GOT3 (cell line): ENCODE measurements around the gene SLU7.
"Not testable (repeated sequence)": the region's sequence is repeated elsewhere in the genome, so short reads cannot be mapped to it uniquely, and the experiment has no call there.

Experiments used
- DNase-seq: peaks from one replicate; lab custom pipeline; 2025; ENCODE audit warnings: mixed read lengths; lab: John Stamatoyannopoulos, UW

The SLU7 gene

DNA sequence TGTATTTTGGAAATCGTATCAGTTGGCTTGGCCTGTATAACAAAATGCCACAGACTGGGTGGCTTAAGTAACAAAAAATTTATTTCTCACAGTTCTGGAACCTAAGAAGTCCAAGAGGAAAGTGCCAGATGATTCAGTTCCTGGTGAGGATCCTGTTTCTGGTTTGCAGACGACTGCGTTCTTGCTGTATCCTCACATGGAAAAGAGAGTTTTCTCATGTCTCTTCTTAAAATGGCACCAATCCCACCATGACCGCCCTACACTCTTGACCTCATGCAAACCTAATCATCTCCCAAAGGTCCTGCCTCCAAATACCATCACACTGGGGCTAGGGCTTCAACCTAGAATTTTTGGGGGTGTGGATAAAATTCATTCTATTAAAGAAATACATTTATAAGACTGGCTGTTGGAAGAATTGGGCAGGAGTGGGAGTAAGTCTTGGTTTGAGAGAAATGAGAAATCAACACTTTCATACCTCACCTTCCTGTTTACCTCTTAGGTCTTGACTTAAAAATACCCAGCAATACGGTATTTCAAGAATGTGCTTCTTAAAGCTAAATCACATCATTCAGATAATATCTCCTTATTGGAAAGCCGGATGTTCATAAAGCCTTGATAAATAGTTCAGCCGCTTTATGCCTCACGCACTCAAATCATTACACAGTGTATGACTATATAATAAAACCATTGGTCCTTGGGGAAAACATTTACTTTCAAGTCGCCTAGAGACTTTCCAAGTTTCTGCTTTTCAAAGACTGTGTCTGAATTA, 31.5 kb upstream of the SLU7 start:
- no peak for DNase-seq

DNA sequence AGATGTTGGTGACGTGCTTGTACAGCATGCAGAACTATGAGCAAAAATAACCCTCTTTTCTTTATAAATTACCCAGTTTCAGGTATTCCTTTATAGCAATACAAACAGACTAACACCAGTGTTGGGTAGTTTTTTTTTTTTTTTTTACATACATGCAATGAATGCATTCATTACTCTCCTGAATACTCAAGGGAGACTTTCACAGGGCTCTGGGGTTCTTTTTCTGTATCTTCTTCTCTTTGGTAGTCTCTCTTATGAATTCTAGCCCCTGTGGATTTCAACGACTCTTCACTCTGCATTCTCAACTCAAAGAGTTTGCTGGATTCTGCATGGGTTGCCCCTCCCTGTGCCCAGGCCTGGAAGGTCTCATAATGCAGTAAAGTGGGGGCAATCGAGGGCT, 30.6 kb upstream of the SLU7 start:
- no peak for DNase-seq

DNA sequence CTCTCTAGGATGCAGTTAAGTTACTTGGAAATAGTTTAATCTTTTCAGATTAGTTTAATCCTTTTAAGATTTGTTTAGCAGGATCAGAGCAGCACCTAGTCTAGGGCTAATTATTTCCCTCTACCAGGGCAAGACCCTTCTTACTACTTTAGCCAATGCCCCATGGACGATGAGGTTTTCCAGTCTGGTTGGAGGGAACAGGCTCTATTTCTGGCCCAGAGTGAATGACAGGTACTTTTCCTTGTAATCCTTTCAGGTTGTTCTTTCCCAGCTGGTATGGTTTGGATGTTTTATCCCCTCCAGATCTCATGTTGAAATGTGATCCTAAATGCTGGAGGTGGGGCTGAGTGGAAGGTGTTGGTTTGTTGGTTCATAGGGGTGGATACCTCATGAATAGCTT, 30.0 kb upstream of the SLU7 start:
- DNase-seq = no peak

DNA sequence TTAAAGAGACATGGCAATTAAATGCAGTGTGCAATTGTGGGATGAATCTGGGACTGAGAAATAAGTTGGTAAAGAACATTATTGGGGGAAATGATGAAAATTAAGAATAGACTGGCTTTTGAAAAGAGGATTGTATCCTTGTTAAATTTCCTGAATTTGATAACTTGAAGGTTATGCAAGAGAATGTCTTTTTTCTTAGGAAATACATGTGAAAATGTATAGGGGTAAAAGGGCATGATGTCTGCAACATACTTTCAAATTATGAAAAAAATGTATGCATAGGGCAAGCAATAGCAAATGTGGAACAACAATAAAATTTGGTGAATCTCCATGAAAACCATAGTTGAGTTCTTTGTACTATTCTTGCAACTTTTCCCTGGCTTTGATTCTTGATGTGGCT, 26.9 kb upstream of the SLU7 start:
- no peak for DNase-seq

DNA sequence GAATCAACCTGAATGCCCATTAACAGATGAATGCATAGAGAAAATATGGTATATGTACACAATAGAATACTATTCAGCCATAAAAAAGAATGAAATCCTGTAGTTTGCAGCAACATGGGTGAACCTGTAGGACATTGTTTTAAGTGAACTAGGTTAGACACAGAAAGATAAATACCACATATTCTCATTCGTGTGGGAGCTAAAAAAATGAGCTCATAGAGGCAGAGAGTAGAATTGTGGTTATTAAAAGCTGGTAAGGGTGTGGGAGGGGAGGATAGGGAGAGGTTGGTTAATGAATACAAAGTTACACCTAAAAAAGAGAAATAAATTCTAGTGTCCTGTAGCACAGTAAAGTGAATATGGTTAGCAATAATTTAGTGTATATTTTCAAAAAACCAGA, 26.3 kb upstream of the SLU7 start:
- no peak for DNase-seq

DNA sequence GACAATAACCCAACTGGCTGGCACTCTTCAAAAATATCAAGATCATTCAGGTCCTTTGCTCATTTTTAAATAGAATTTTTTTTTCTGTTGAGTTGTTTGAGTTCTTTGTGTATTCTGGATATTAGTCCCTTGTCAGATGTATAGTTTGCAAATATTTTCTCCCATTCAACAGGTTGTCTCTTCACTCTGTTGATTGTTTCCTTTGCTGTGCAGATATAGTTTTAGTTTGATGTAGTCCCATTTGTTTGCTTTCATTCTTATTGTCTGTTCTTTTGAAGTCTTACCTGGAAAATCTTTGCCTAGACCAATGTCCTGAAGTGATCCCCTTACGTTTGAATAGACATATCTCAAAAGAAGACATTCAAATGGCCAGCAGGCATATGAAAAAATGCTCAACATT, 25.5 kb upstream of the SLU7 start:
- DNase-seq = no peak

DNA sequence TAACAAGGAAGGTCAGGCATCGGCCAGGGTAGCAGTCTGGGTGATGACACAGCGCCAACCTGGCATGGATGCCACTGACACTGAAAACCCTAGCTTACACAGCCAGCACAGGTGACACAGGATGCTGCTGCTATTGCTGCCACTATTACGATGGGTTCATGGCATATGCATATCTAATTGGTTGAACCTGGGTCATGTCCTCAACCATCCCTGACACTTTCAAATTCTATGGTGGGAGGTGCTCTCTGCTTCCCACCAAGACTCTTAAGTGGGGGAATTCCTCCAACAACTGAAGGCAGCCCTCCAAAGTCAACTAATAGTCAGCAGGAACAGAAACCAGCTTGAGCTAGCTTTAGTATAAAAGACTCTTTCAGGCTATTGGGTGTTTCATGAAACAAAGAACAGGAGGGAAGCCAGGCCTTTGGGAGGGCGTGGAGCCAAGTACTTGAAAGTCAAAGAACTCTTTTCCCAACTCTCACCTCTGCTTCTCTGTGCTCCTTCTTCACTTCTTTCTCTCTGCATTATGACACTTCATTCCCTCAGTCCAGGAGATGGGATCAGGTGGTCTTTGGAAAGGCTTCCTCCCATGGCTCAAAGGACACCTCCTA, 24.0 kb upstream of the SLU7 start:
- no peak for DNase-seq

DNA sequence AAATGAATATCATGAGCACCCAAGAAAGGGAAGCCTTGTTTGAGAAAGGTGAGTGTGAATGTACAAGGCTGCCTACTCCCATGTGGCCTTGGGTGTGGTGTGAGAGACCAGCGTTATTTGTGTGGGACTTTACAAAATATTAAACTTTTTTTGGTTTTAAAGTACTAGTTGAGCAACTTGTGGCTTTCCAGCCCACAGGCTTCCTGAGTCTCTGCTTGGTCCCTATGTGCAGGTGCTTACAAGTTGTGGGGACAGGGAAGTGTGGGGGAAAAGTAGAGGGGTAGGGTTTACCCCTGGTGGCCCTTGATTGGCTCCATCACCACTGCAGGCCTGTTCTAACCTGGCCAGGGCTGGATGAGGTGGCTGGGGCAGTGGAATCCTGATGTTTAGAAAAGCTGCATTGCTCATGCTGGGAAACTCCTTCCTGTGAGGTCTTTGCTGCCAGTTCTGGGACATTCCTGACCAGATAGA, 22.5 kb upstream of the SLU7 start:
- no peak for DNase-seq

DNA sequence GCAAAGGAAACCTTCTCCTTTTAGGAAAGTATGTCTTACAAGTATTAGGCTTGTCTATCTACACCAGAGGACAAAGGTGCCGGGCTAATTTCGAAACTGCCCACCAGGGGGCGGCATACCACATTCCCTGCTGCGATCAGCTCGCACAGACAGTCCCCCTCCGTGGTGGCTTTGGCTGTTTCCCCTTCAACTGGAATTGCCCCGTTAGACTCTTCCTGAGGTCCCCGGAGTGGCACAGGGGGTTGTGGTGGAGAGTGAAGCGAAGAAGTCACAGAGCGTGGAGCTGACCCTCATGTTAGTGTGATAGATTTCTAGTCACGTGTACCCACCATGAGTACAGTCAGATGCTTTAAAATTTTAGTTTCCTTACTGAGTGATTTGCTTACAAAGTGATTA, 20.3 kb upstream of the SLU7 start:
- DNase-seq = peak; percentile 53

DNA sequence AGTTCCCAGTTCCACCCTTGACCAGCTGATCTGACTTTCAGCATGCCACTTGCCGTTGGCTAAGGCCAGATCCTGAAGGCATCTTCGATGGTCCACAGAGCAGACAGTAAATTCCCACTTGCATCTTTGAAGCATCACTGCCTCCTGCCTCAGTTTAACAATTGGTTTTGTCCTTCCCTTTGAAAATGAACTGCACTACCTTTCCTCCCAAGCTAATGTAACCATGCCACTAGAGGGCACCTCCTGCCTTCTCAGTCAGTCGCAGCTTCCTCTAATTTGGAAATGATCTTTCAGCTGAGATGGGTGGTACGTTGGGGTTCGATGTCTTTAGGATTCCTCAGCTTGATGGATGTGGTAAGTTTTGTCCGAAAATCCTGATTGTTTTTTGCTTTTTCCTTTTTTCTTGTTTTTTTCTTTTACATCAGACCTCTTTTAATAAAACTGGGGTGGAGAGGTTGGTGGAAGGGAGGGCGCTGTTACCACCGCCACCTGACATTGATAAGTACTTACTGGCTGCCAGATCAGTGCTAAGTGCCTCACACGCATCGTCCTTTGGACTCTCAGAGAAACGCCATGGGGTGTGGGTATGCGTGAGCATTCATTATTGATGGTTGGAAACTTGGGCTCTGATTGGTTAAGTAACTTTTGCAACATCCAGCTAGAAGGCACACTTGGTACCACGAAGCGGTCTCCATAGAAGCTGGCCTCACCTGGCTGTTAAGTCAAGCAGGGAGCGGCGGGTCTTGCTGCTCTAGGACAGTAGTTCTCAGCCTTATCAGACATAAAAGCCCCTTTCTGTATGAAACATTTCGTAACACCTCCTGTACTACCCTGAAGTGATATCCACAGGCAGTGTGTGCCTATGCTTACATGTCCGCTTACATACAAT, 19.7 kb upstream of the SLU7 start:
- DNase-seq = no peak

DNA sequence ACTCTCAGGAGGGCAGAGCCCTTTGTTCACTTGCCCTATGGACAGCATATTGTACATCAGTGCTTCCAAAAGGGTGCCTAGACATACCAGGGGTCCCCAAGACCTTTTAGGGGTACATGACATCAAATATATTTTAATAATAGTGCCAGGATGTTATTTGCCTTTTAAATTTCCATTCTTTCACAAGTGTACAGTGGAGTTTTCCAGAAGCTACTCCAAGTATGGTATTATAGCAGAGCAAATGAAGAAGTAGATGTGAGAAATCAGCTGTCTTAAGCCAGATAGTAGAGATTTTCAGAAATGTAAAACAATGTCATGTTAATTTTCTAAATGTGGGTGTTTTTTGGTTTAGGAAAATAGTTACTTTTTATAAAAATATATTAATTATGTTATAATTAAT, 18.4 kb upstream of the SLU7 start:
- no peak for DNase-seq

DNA sequence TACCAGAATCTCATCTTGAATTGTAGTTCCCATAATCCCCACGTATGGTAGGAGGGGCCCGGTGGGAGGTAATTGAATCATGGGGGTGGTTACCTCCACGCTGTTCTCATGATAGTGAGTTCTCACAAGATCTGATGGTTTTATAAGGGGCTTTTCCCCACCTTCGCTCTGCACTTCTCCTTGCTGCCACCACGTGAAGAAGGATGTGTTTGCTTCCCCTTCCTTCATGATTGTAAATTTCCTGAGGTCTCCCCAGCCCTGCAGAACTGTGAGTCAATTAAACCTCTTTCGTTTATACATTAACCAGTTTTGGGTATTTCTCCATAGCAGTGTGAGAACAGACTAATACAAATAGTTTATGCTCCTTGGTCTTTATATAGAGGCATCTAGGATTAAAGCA, 17.8 kb upstream of the SLU7 start:
- not testable (repeated sequence) for DNase-seq

DNA sequence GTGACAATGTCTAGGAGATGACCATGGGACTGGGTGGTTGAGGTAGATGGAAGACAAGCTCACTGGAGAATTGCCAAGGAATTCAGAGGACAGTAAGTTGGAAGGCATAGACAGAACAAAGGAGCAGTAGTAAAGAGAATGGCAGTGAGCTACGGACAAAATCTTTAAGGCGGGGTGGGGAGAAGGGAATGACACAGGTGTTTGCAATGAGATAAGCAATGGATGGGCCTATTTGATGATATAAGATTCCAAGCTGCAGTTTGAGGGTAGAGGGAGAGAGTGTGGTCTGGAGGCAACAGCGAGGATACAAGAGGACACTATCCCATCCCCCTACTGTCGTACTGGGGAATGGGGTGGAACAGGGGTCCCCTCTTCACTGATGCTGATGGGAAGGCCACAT, 17.1 kb upstream of the SLU7 start:
- DNase-seq = no peak

DNA sequence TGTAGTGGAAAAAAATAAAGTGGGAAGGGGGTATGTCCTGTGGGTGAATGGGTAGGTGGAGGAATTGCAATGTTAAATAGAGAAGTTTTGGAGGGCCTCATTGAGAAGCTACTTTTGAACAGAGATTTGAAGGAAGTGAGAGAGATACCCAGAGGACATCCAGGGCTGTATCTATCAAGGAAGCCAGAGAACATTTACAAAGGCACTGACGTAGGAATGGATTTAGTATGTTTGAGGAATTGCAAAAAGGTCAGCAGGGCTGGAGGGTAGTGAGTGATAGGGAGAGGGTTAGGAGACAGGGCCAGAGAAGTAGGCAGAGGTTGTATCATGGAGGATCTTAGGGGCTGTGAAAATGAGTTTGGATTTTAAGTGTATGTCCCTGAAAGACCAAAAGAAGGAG, 16.7 kb upstream of the SLU7 start:
- DNase-seq = no peak

DNA sequence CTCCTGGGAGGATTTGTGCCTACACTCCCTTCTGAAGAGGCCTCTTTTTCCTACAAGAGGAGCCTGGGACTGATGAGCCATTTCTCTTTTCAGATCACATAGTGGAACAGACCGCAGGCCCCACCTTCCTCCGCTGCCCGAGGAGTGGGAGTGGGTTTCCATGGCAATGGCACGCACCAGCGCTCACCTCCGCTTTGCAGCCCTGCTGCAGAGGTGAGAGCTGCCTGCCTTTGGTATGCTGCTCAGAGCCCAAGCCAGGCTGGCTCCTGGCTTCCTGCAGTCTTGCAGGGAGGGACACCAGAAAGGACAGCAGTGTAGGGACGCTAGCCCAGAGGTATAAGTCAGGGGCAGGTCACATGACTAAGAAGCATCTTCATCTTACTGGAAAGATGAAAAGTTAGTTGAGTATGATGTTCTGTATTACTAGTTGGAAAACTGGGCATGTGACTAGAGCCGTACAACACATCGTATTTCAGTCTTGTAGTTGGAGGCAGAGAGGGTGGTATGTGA, 15.2 kb upstream of the SLU7 start:
- no peak for DNase-seq

DNA sequence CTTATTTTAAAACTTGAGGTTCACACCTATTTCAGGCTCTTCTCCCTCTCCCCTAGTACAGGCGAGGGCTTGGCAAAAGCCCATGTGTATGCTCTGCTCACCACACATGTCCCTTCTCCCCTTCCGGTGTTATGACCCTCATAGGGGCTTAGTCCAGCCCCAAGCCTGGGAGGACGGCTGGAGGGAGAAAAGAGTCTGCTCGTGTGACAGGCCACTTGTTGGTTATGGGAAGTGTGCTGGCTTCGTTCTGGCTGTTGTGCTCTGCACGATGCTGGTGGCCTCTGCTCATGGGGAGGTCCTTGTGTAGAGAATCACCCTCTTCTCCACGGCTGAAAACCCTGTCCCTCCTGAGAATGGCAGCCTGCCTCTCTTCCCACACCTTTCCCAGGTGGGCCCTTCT, 13.9 kb upstream of the SLU7 start:
- DNase-seq = no peak

DNA sequence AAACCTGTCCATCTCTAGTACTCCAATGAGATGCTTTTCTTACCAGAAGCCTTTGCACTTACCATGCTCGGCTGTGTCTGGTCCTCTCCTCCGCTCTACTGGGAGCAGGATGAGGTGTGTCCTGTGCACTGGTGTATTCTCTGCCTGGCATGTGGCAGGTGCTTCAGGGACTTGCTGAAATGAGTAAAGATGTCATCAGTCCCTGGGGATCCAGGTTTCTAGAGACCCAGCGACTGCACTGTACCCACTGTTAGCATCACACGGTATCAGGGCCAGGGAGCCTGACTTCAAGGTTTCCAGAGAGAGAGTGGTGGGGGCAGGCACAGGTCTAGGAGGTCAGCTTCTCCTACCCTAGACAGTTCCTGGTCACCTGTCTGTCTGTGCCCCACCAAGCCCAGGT, 13.3 kb upstream of the SLU7 start:
- DNase-seq = no peak

DNA sequence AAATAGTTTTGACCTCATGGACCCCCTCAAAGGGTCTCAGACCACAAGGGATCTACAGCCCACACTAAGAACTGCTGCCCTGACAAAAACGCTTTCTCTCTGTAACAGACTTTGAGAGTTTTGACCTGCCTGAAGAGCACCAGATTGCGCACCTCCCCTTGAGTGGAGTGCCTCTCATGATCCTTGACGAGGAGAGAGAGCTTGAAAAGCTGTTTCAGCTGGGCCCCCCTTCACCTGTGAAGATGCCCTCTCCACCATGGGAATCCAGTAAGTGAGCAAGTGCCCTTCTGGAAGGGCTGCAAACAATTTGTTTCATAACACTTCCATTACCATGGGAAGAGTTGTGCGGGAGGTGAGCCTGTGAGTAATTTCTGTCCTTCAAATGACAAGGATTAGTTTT, 8.7 kb upstream of the SLU7 start:
- DNase-seq = no peak

DNA sequence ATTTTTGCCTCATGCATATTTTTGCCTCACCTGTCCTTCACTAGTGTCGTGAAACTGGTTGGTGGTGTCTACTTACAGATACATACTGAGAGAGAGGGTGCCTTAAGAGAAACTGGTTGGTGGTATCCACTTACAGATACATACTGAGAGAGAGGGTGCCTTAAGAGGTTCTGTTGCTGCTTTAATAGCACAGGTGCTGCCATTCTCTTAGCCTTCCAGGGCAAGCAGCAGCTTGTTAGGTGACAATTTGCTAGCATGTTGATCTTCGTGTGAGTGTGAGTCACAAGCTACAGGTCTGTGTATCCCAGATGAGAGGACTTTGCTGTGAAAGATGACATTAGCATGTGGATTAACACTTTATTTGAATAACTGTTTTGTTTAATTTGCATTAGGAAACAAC, 4.2 kb upstream of the SLU7 start:
- no peak for DNase-seq

DNA sequence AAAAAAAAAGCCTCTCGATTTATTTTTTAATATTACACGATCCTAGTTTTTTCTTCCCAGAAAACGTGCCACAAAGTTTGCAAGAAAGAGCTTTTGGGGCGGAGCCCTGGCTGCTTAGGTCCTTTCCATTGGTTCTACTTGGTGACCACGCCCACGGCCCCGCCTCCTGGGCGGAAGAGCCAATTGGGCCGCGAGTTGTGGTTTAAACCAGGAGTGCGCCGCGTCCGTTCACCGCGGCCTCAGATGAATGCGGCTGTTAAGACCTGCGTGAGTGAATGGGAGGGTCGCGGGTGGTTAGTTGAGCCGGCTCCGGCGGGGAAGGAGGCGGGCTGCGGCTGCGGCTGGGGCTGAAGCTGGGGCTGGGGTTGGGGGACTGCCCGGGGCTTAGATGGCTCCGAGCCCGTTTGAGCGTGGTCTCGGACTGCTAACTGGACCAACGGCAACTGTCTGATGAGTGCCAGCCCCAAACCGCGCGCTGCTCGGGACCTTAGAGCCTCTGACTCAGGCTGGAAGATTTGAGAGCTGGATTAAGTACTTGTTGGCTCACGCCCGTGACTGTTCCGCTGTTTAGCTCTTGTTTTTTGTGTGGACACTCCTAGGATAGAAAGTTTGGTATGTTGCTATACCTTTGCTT, 2.9 kb upstream of the SLU7 start, which contains the start of gene PTTG1:
TSS of gene PTTG1 (plus strand) at position 231 of the 634 bp plus-strand sequence. CDS start 458 bp downstream, outside the sequence.
- peak; percentile 84 for DNase-seq

DNA sequence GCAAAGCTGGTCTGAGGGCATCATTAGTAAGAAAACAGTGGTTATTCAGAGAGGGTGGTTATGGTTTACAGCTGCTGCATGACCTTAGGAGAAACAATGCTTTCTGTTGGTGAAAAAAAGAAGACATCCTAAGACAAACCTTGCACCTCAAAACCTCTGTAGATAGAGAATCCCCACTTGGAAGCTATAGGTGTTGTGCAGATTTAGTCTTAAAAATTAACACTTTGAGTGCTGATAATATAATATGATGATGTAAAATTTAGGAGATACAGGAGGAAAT, 1.4 kb upstream of the SLU7 start:
- DNase-seq = no peak
